Activated effector memory CD4-positive, alpha-beta T cell treated with Interleukin-2 at 50 U/mL for 16 hours (primary cell): ENCODE measurements around the gene KDM4C.
"Not testable (repeated sequence)": the region's sequence is repeated elsewhere in the genome, so short reads cannot be mapped to it uniquely, and the experiment has no call there.

Experiments
- DNase-seq: peaks from one replicate; pipeline ENCODE4 v3.0.0-alpha.2; 2020

KDM4C gene

GRCh38 chr9:6764950-6765349 lies 7.2 kb downstream of the KDM4C start:
- DNase-seq: no peak

GRCh38 chr9:6765396-6765795 lies 7.6 kb downstream of the KDM4C start:
- no peak for DNase-seq

- DNase-seq: no peak
These were observed 8.8 kb downstream of the KDM4C start for GRCh38 chr9:6766606-6767005.

- not testable (repeated sequence) for DNase-seq
These were observed 10.8 kb downstream of the KDM4C start for GRCh38 chr9:6768587-6768986.

GRCh38 chr9:6771722-6772121 lies 13.9 kb downstream of the KDM4C start:
- DNase-seq: no peak

GRCh38 chr9:6777213-6777902 lies 19.6 kb downstream of the KDM4C start:
- no peak for DNase-seq

- DNase-seq: no peak
These were observed 21.9 kb downstream of the KDM4C start for GRCh38 chr9:6779417-6780241.

GRCh38 chr9:6780690-6781089 lies 22.9 kb downstream of the KDM4C start:
- no peak for DNase-seq

GRCh38 chr9:6781476-6781875 lies 23.7 kb downstream of the KDM4C start:
- no peak for DNase-seq

GRCh38 chr9:6782345-6782744 lies 24.6 kb downstream of the KDM4C start:
- DNase-seq: no peak

- no peak for DNase-seq
These were observed 25.2 kb downstream of the KDM4C start for GRCh38 chr9:6782981-6783380.

- DNase-seq: no peak
These were observed 26.0 kb downstream of the KDM4C start for GRCh38 chr9:6783753-6784152.

GRCh38 chr9:6785682-6786081 lies 27.9 kb downstream of the KDM4C start:
- DNase-seq: no peak

GRCh38 chr9:6787793-6788161 lies 30.0 kb downstream of the KDM4C start:
- no peak for DNase-seq

GRCh38 chr9:6788162-6789016 lies 30.6 kb downstream of the KDM4C start:
- DNase-seq: no peak

GRCh38 chr9:6789017-6789338 lies 31.2 kb downstream of the KDM4C start:
- DNase-seq: not testable (repeated sequence)

GRCh38 chr9:6790866-6791265 lies 33.1 kb downstream of the KDM4C start:
- no peak for DNase-seq

GRCh38 chr9:6793203-6793602 lies 35.4 kb downstream of the KDM4C start:
- DNase-seq: no peak

- no peak for DNase-seq
These were observed 37.2 kb downstream of the KDM4C start for GRCh38 chr9:6794936-6795335.

- DNase-seq: no peak
These were observed 45.2 kb downstream of the KDM4C start for GRCh38 chr9:6802926-6803325.

- no peak for DNase-seq
These were observed 47.8 kb downstream of the KDM4C start for GRCh38 chr9:6805532-6805931.

GRCh38 chr9:6806318-6806717 lies 48.5 kb downstream of the KDM4C start:
- DNase-seq: not testable (repeated sequence)

- not testable (repeated sequence) for DNase-seq
These were observed 49.9 kb downstream of the KDM4C start for GRCh38 chr9:6807669-6808068.

- no peak for DNase-seq
These were observed 53.7 kb downstream of the KDM4C start for GRCh38 chr9:6811436-6811835.
